Colonic mucosa (tissue), 4 donors: ENCODE measurements around the gene EMD. TPM values are rescaled to one million over a fixed set of nuclear protein-coding genes. Genes with fewer than 3 reads are reported as not detected.

Experiments
- DNase-seq: peaks from one replicate; pipeline ENCODE4 v3.0.0-alpha.2; 2020
- H3K27ac ChIP-seq: fragments of 200-600 bp; one replicate; pipeline ENCODE4 v1.8.0; 2021
- H3K27me3 ChIP-seq: fragments of 200-600 bp; one replicate; pipeline ENCODE4 v1.8.0; 2021
- H3K36me3 ChIP-seq: fragments of 200-600 bp; one replicate; pipeline ENCODE4 v1.8.0; 2021
- H3K4me1 ChIP-seq: fragments of 200-600 bp; one replicate; pipeline ENCODE4 v1.8.0; 2021; ENCODE audit warnings: mild to moderate bottlenecking
- H3K4me3 ChIP-seq: fragments of 200-600 bp; one replicate; pipeline ENCODE4 v1.8.0; 2021
- H3K9ac ChIP-seq, 2 donors: one replicate each; pipeline ENCODE4 v1.7.0; 2013; ENCODE audit warnings: control low read depth in 2 of 2, low read depth in 2 of 2, low read length in 2 of 2
- H3K9me3 ChIP-seq: fragments of 200-600 bp; one replicate; pipeline ENCODE4 v1.8.0; 2021
- intact Hi-C: fragments of 100-400 bp; cut with DNase I; formaldehyde crosslinking; loops from one replicate; pipeline ENCODE4 v1.14.1; 2022
- total RNA-seq, 2 donors: library from RNA; stranded (reverse); fragmentation: NEBNext Ultra II Directional in 1 of 2; extraction: Animal tissue kit (Norgen Biotek cat#: 25700) in 1 of 2; gene quantifications; one replicate each; pipeline ENCODE4 v1.2.1, GENCODE V29; 2021
- TF ChIP-seq, protein P1 (sequence below): fragments of 200-600 bp; IDR thresholded peaks from one replicate; pipeline ENCODE4 v1.8.0; 2022; ENCODE audit warnings: antibody characterized with exemption, mild to moderate bottlenecking
- donor health status: healthy.
- donor health status: DM: no; HTN: no; CAD: no.
- donor health status: DM: no; HTN: no; CAD: no.

The EMD gene
- total RNA-seq, 2 donors from 2014 or later: 44.4 to 49.1 TPM

GRCh38 chrX:154368630-154369448 is 10.3 kb upstream of the EMD start:
- no peaks in the 10 kb centered on the region for H3K36me3 ChIP-seq
- DNase-seq: peak; percentile 59
- H3K4me1 ChIP-seq: no peaks in the 10 kb centered on the region
- H3K9me3 ChIP-seq: no peaks in the 10 kb centered on the region
- peak overlapping the region; percentile 69 for H3K27ac ChIP-seq
- intact Hi-C loops: no loop called here
- TF ChIP-seq, protein P1, sequence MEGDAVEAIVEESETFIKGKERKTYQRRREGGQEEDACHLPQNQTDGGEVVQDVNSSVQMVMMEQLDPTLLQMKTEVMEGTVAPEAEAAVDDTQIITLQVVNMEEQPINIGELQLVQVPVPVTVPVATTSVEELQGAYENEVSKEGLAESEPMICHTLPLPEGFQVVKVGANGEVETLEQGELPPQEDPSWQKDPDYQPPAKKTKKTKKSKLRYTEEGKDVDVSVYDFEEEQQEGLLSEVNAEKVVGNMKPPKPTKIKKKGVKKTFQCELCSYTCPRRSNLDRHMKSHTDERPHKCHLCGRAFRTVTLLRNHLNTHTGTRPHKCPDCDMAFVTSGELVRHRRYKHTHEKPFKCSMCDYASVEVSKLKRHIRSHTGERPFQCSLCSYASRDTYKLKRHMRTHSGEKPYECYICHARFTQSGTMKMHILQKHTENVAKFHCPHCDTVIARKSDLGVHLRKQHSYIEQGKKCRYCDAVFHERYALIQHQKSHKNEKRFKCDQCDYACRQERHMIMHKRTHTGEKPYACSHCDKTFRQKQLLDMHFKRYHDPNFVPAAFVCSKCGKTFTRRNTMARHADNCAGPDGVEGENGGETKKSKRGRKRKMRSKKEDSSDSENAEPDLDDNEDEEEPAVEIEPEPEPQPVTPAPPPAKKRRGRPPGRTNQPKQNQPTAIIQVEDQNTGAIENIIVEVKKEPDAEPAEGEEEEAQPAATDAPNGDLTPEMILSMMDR: no peak
- H3K4me3 ChIP-seq: peak overlapping the region; percentile 44
- H3K27me3 ChIP-seq: no peaks in the 10 kb centered on the region
- peak overlapping the region; percentile 50 to 51 for H3K9ac ChIP-seq

GRCh38 chrX:154369449-154370299 is 9.4 kb upstream of the EMD start:
- intact Hi-C loops: no loop called here
- peak overlapping the region; percentile 71 to 76 for H3K9ac ChIP-seq
- no peaks in the 10 kb centered on the region for H3K27me3 ChIP-seq
- no peaks in the 10 kb centered on the region for H3K4me1 ChIP-seq
- peak overlapping the region; percentile 69 for H3K27ac ChIP-seq
- H3K4me3 ChIP-seq: peak overlapping the region; percentile 44
- peak; percentile 59 for DNase-seq
- TF ChIP-seq, protein P1: no peak
- H3K9me3 ChIP-seq: no peaks in the 10 kb centered on the region
- H3K36me3 ChIP-seq: no peaks in the 10 kb centered on the region

DNA sequence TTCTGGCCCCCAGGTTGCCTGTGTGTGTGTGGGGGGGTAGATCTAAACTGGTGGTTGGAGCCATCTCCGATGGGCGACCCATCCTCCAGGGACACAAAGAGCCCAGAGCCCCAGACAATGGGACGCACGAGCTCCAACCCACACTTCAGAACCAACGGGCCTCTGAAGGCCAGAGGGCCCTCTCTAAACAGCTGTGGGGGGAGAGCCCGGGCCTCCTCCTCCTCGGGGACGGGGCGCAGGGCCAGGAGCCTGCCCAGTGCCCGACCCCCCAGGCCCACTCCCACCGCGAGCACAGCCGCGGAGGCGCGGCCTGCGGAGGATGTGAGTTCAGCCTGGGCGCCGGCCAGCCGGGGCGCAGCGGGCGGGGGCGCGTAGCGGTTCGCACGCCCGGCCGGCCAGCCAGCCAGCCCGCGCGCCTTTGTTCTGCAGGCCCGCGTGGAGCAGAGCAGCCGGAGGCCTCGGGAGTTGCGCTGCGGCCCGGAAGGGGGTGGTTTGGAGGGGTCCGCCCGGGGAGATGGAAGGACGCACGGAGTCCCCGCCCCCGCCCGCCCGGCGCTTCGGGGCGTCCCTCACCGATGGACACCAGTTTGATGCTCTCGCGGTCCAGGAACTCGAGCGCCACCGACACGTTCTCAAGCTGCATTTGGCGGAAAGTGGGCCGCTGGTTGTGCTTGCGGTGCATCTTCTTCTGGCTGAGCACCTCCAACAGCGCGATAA is 8.6 kb upstream of the EMD start:
- H3K9ac ChIP-seq: peak overlapping the region; percentile 71 to 76
- TF ChIP-seq, protein P1: no peak
- H3K9me3 ChIP-seq: no peaks in the 10 kb centered on the region
- DNase-seq: no peak
- H3K27ac ChIP-seq: peak overlapping the region; percentile 69
- no peaks in the 10 kb centered on the region for H3K27me3 ChIP-seq
- no peaks in the 10 kb centered on the region for H3K36me3 ChIP-seq
- peak overlapping the region; percentile 44 for H3K4me3 ChIP-seq
- intact Hi-C loops: no loop called here
- no peaks in the 10 kb centered on the region for H3K4me1 ChIP-seq

- Histone ChIP-seq H3K9ac (peak overlapping the region; percentile 51 to 76), H3K27ac (peak overlapping the region; percentile 69), H3K4me3 (peak overlapping the region; percentile 44), H3K27me3 (no peaks in the 10 kb centered on the region), H3K9me3 (no peaks in the 10 kb centered on the region), H3K4me1 (no peaks in the 10 kb centered on the region), H3K36me3 (no peaks in the 10 kb centered on the region)
- TF ChIP-seq, protein P1: no peak
- intact Hi-C loops: no loop called here
- peak; percentile 90 for DNase-seq
Observed at GRCh38 chrX:154371017-154371788, 7.9 kb upstream of the EMD start.
